SK-N-SH (cell line): Measurements from ENCODE around the gene CENPW. TPM values are rescaled to one million over a fixed set of nuclear protein-coding genes. Genes with fewer than 3 reads are reported as not detected.

ENCODE experiments used
- CTCF ChIA-PET: fragments of 300-600, 350-600 bp; formaldehyde crosslinking; extraction: SDS; loops from one replicate; lab custom pipeline; 2021; lab: Yijun Ruan, JAX
- POLR2A ChIA-PET: fragments of 350-600 bp; sonication (Branson Sonifier 250); formaldehyde crosslinking; extraction: SDS; loops from one replicate; lab custom pipeline; 2020; ENCODE audit warnings: antibody characterized with exemption, inconsistent platforms; lab: Yijun Ruan, JAX
- DNase-seq: peaks from one replicate; pipeline ENCODE4 v3.0.0; 2012
- H2AFZ ChIP-seq: fragments of 200-600 bp; sonication (generic); 2 replicates; pipeline ENCODE4 v1.8.1; 2016; ENCODE audit warnings: antibody characterized with exemption, mild to moderate bottlenecking, low read depth
- H3F3A ChIP-seq: fragments of 200-600 bp; sonication (generic); replicated peaks from 2 replicates; pipeline ENCODE3; 2016; ENCODE audit warnings: antibody characterized with exemption, mild to moderate bottlenecking; ENCODE audit not compliant: insufficient read depth
- H3K27ac ChIP-seq, 2 experiments: fragments of 200-500 bp in 1 of 2; fragments of 200-600 bp in 1 of 2; sonication (Bioruptor generic) in 1 of 2; sonication (generic), shearing (Covaris generic) in 1 of 2; 2 replicates each; pipeline versions ENCODE4 v1.5.1 to v1.6.1; 2014 to 2016; ENCODE audit warnings: low read depth in 2 of 2, inconsistent platforms in 1 of 2, low read length in 1 of 2, mild to moderate bottlenecking in 1 of 2, mixed read lengths in 1 of 2
- H3K27me3 ChIP-seq: fragments of 200-600 bp; sonication (generic), shearing (Covaris generic); 2 replicates; pipeline ENCODE4 v1.6.1; 2016; ENCODE audit warnings: mixed run types; ENCODE audit not compliant: insufficient read depth
- H3K36me3 ChIP-seq, 2 experiments: fragments of 200-500 bp in 1 of 2; fragments of 200-600 bp in 1 of 2; sonication (Bioruptor generic) in 1 of 2; sonication (generic) in 1 of 2; replicated peaks in 1 of 2; 2 replicates each; pipeline versions ENCODE3 to v1.5.1; 2014 to 2016; ENCODE audit warnings: low read length in 1 of 2, mild to moderate bottlenecking in 1 of 2; ENCODE audit not compliant: insufficient read depth in 2 of 2, control insufficient read depth in 1 of 2
- H3K4me1 ChIP-seq, 2 experiments: fragments of 200-500 bp in 1 of 2; fragments of 200-600 bp in 1 of 2; sonication (Bioruptor generic) in 1 of 2; sonication (generic), shearing (Covaris generic) in 1 of 2; 2 replicates each; pipeline versions ENCODE4 v1.5.1 to v1.6.1; 2014 to 2016; ENCODE audit warnings: low read depth in 1 of 2, low read length in 1 of 2, mixed run types in 1 of 2; ENCODE audit not compliant: insufficient read depth in 2 of 2, control insufficient read depth in 1 of 2
- H3K4me2 ChIP-seq: fragments of 200-600 bp; sonication (generic), shearing (Covaris generic); 2 replicates; pipeline ENCODE4 v1.6.1; 2017; ENCODE audit warnings: mixed run types
- H3K4me3 ChIP-seq, 2 experiments: fragments of 200-500 bp in 1 of 2; fragments of 200-600 bp in 1 of 2; sonication (Bioruptor generic) in 1 of 2; sonication (generic), shearing (Covaris generic) in 1 of 2; 2 replicates each; pipeline versions ENCODE4 v1.5.1 to v1.8.1; 2014 to 2016; ENCODE audit warnings: low read depth in 2 of 2, inconsistent platforms in 1 of 2, low read length in 1 of 2, mild to moderate bottlenecking in 1 of 2, mixed read lengths in 1 of 2, moderate library complexity in 1 of 2
- H3K79me2 ChIP-seq: fragments of 200-600 bp; sonication (generic); 2 replicates; pipeline ENCODE4 v1.8.1; 2017; ENCODE audit warnings: mild to moderate bottlenecking; ENCODE audit not compliant: insufficient read depth
- H3K9ac ChIP-seq: fragments of 200-600 bp; sonication (generic); 2 replicates; pipeline ENCODE4 v1.6.1; 2017; ENCODE audit warnings: mixed run types
- H3K9me2 ChIP-seq: fragments of 200-600 bp; sonication (generic); 2 replicates; pipeline ENCODE4 v1.6.1; 2017; ENCODE audit warnings: mixed run types
- H3K9me3 ChIP-seq: fragments of 200-600 bp; sonication (generic); 2 replicates; pipeline ENCODE4 v1.6.1; 2017; ENCODE audit warnings: mixed run types, mild to moderate bottlenecking, moderate library complexity
- H4K20me1 ChIP-seq: fragments of 200-600 bp; sonication (generic); 2 replicates; pipeline ENCODE4 v1.6.1; 2017; ENCODE audit warnings: mild to moderate bottlenecking, mixed run types; ENCODE audit not compliant: insufficient read depth
- CHD2 ChIP-seq: fragments of 150-350 bp; IDR thresholded peaks from 2 replicates; pipeline ENCODE4 v1.6.1; 2018; ENCODE audit warnings: low read length; ENCODE audit not compliant: partially characterized antibody
- ELF1 ChIP-seq: IDR thresholded peaks from 2 replicates; pipeline ENCODE4 v1.4.0; 2012
- EZH2phosphoT487 ChIP-seq: fragments of 200-600 bp; sonication (generic); IDR thresholded peaks from 2 replicates; pipeline ENCODE4 v1.6.1; 2017; ENCODE audit warnings: low read depth, mixed run types, mild to moderate bottlenecking, antibody characterized with exemption, moderate library complexity, borderline replicate concordance
- FOXJ3 ChIP-seq: sonication (generic); formaldehyde crosslinking; IDR thresholded peaks from 2 replicates; pipeline ENCODE4 v1.5.1; 2020; ENCODE audit warnings: mild to moderate bottlenecking, missing genetic modification reagents
- GABPA ChIP-seq: IDR thresholded peaks from 2 replicates; pipeline ENCODE4 v1.4.0; 2012; ENCODE audit warnings: low read depth, mild to moderate bottlenecking
- GATA2 ChIP-seq: sonication (generic); formaldehyde crosslinking; IDR thresholded peaks from 2 replicates; pipeline ENCODE4 v1.5.0; 2020; ENCODE audit warnings: mild to moderate bottlenecking, missing genetic modification reagents
- NFIC ChIP-seq: IDR thresholded peaks from 2 replicates; pipeline ENCODE4 v1.4.0; 2012; ENCODE audit warnings: borderline replicate concordance
- NRF1 ChIP-seq: IDR thresholded peaks from 2 replicates; pipeline ENCODE4 v1.6.1; 2012; ENCODE audit warnings: low read depth, mild to moderate bottlenecking, low read length
- POLR2AphosphoS5 ChIP-seq: IDR thresholded peaks from 2 replicates; pipeline ENCODE4 v1.6.1; 2012; ENCODE audit warnings: low read depth, low read length
- RCOR1 ChIP-seq: fragments of 150-350 bp; IDR thresholded peaks from 2 replicates; pipeline ENCODE4 v1.6.1; 2017; ENCODE audit warnings: antibody characterized with exemption, low read length
- RFX5 ChIP-seq: IDR thresholded peaks from 2 replicates; pipeline ENCODE4 v1.6.1; 2012; ENCODE audit warnings: mild to moderate bottlenecking, improper control_type of control experiment, low read length
- SIN3A ChIP-seq: IDR thresholded peaks from 2 replicates; pipeline ENCODE4 v1.6.1; 2012; ENCODE audit warnings: low read depth, mild to moderate bottlenecking, low read length, moderate library complexity, borderline replicate concordance
- SMC3 ChIP-seq: IDR thresholded peaks from 2 replicates; pipeline ENCODE4 v1.6.1; 2012; ENCODE audit warnings: low read depth, low read length, improper control_type of control experiment
- TAF1 ChIP-seq: IDR thresholded peaks from 2 replicates; pipeline ENCODE4 v1.6.1; 2012; ENCODE audit warnings: low read depth, mild to moderate bottlenecking, low read length, moderate library complexity, borderline replicate concordance
- TCF12 ChIP-seq: IDR thresholded peaks from 2 replicates; pipeline ENCODE4 v1.4.0; 2012
- WGBS: methylation state at CpG from one replicate; pipeline ENCODE4 v1.1.6; 2017; ENCODE audit warnings: low lambda C conversion rate; 5-methylcytosine and 5-hydroxymethylcytosine counted together
- polyA plus RNA-seq, 3 experiments: library from polyadenylated mRNA; depleted of rRNA; stranded (reverse); fragments of >200 nt; gene quantifications; 2 replicates each; pipeline ENCODE4 v1.2.3, GENCODE V29; 2012
- TF ChIP-seq, protein P1 (sequence below): IDR thresholded peaks from 2 replicates; pipeline ENCODE4; 2012
- TF ChIP-seq, protein P2 (sequence below): fragments of 150-350 bp; IDR thresholded peaks from 2 replicates; pipeline ENCODE4 v1.6.1; 2017; ENCODE audit warnings: antibody characterized with exemption, low read length, low read depth, borderline replicate concordance
- TF ChIP-seq, protein P3 (sequence below): IDR thresholded peaks from 2 replicates; pipeline ENCODE4 v1.4.0; 2012; ENCODE audit warnings: low read depth
- TF ChIP-seq, protein P4 (sequence below): IDR thresholded peaks from 2 replicates; pipeline ENCODE4 v1.4.0; 2012; ENCODE audit warnings: low read depth, borderline replicate concordance

Gene CENPW
- polyA plus RNA-seq, 1 of the 3 experiments (the other 2 are of a cell fraction), result 10.9 TPM

DNA sequence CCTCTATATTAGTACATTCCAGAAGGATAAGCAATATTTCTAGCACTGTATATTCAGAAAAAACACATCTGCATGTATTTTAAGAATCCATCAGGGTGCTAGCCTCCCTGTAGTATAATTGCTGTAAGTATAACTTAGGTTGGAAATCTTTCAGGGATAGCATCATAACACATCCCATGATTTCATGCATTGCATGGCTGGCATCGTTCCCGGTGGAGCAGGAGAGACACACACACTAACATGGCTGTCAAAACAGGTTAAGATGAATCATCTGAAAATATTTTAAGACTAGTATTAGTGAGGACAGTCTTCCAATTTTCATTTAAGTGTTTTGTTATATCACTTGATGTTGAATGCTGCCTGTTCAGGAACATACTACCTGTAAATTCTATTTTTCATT is 32.1 kb upstream of the CENPW start:
- Histone ChIP-seq H3K9me2 (no peaks in the 10 kb centered on the region), H3K36me3 (no peaks in the 10 kb centered on the region), H3K4me2 (no peak overlapping the region), H3K9ac (no peak overlapping the region), H3K27me3 (no peaks in the 10 kb centered on the region), H3F3A (no peaks in the 10 kb centered on the region), H3K4me3 (no peak overlapping the region), H2AFZ (no peak overlapping the region), H3K9me3 (no peaks in the 10 kb centered on the region), H3K27ac (no peak overlapping the region), H3K79me2 (no peaks in the 10 kb centered on the region), H4K20me1 (no peaks in the 10 kb centered on the region), H3K4me1 (no peaks in the 10 kb centered on the region)
- ChIA-PET CTCF (no interaction called here), POLR2A (no interaction called here)
- 59% methylated on average over 2 of the region's 2 CpGs for WGBS
- TF ChIP-seq TCF12 (peak; percentile 6; the same call in 1 of the 2 replicates), NFIC (peak; percentile 27; the same call in 1 of the 2 replicates), CHD2 (no peak), GATA2 (CRISPR knock-in tag) (no peak)
- TF ChIP-seq, protein P1, sequence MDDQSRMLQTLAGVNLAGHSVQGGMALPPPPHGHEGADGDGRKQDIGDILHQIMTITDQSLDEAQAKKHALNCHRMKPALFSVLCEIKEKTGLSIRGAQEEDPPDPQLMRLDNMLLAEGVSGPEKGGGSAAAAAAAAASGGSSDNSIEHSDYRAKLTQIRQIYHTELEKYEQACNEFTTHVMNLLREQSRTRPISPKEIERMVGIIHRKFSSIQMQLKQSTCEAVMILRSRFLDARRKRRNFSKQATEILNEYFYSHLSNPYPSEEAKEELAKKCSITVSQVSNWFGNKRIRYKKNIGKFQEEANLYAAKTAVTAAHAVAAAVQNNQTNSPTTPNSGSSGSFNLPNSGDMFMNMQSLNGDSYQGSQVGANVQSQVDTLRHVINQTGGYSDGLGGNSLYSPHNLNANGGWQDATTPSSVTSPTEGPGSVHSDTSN, result peak; percentile 58
- DNase-seq, result peak; percentile 9

DNA sequence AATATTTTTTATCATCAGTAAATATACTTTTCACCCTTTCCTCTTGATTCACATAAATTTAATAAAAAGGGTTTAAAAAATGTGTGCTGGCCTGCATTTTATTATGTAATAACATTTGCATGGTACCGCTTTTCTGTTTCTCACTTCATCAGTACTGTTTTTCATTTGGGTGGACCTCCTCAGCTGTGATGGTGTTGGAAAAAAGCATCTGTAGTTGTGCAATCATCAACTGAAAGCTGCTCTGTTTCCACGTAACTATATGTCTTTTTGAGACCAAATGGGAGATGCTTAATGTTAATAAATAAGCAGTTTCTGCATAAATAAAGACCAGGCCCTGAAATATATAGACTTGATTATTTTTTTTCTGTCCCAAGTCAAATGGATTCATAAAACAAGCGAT is 31.6 kb upstream of the CENPW start:
- Histone ChIP-seq H3K27me3 (no peaks in the 10 kb centered on the region), H3K36me3 (no peaks in the 10 kb centered on the region), H3K9ac (no peak overlapping the region), H3K9me2 (no peaks in the 10 kb centered on the region), H3K9me3 (no peaks in the 10 kb centered on the region), H2AFZ (no peak overlapping the region), H3K79me2 (no peaks in the 10 kb centered on the region), H3K27ac (no peak overlapping the region), H3K4me3 (no peak overlapping the region), H3K4me2 (no peak overlapping the region), H3K4me1 (no peaks in the 10 kb centered on the region), H3F3A (no peaks in the 10 kb centered on the region)
- CTCF ChIA-PET, result interaction anchor here (1.1 kb wide), 1 partner anchor 26 kb away, joined by 4 read pairs; no protein-coding TSS in a partner anchor
- DNase-seq, result no peak
- 81% methylated on average over 3 of the region's 3 CpGs for WGBS
- POLR2A ChIA-PET, result no interaction called here
- TF ChIP-seq POLR2AphosphoS5, result no peak
- TF ChIP-seq, all 33 proteins: peak for 0
- no peaks in the 10 kb centered on the region for H4K20me1 ChIP-seq

DNA sequence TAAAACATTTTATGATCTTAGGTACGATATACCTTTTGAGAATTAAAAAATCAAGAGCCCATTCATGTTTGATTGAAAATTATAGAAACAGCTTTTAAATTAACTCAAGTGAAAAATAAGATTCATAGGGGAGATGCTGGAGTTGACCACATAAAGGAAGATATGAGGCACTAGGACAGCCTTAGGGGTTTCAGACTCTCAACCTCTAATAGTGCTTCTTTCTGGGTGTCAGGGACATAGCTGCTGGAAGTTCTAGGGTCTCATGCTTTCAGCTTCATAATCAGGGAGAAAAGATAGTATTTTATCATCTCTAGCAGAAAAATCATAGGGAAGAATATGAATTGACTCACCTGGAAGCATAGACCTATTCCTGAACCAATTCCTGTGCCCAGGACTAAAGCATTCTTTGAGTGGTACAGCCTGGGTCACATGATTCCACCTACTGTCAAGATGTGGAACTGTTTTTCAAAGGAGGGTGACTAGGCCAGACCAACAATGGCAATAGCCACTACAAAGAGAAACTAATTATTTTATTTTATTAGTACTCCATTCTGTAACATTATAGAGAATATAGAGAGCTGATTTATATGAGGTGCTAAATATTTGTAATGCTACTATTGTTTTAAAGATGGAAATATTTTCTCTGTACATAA is 27.8 kb upstream of the CENPW start:
- no peak overlapping the region for H3K27ac ChIP-seq
- no peaks in the 10 kb centered on the region for H3K27me3 ChIP-seq
- no peaks in the 10 kb centered on the region for H3K36me3 ChIP-seq
- DNase-seq, result peak; percentile 43
- no peak overlapping the region for H3K4me2 ChIP-seq
- H3F3A ChIP-seq, result no peaks in the 10 kb centered on the region
- ChIA-PET POLR2A (no interaction called here), CTCF (interaction anchor here (1.3 kb wide), 1 partner anchor 11 kb away, joined by 4 read pairs; no protein-coding TSS in a partner anchor)
- no peaks in the 10 kb centered on the region for H4K20me1 ChIP-seq
- H2AFZ ChIP-seq, result no peak overlapping the region
- H3K9me3 ChIP-seq, result no peaks in the 10 kb centered on the region
- H3K79me2 ChIP-seq, result no peaks in the 10 kb centered on the region
- H3K9me2 ChIP-seq, result no peaks in the 10 kb centered on the region
- H3K4me1 ChIP-seq, result no peaks in the 10 kb centered on the region; a peak in 1 of 4 replicates
- 74% methylated on average over 1 of the region's 1 CpG for WGBS
- no peak overlapping the region for H3K4me3 ChIP-seq
- H3K9ac ChIP-seq, result no peak overlapping the region
- TF ChIP-seq NRF1, result no peak
- TF ChIP-seq, protein P2, sequence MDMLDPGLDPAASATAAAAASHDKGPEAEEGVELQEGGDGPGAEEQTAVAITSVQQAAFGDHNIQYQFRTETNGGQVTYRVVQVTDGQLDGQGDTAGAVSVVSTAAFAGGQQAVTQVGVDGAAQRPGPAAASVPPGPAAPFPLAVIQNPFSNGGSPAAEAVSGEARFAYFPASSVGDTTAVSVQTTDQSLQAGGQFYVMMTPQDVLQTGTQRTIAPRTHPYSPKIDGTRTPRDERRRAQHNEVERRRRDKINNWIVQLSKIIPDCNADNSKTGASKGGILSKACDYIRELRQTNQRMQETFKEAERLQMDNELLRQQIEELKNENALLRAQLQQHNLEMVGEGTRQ, result no peak
- no peak for TF ChIP-seq EZH2phosphoT487
- no peak for TF ChIP-seq RFX5
- TF ChIP-seq, protein P3, sequence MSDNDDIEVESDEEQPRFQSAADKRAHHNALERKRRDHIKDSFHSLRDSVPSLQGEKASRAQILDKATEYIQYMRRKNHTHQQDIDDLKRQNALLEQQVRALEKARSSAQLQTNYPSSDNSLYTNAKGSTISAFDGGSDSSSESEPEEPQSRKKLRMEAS, result no peak
- no peak for TF ChIP-seq SIN3A
- TF ChIP-seq, protein P4, sequence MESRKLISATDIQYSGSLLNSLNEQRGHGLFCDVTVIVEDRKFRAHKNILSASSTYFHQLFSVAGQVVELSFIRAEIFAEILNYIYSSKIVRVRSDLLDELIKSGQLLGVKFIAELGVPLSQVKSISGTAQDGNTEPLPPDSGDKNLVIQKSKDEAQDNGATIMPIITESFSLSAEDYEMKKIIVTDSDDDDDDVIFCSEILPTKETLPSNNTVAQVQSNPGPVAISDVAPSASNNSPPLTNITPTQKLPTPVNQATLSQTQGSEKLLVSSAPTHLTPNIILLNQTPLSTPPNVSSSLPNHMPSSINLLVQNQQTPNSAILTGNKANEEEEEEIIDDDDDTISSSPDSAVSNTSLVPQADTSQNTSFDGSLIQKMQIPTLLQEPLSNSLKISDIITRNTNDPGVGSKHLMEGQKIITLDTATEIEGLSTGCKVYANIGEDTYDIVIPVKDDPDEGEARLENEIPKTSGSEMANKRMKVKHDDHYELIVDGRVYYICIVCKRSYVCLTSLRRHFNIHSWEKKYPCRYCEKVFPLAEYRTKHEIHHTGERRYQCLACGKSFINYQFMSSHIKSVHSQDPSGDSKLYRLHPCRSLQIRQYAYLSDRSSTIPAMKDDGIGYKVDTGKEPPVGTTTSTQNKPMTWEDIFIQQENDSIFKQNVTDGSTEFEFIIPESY, result no peak
- TF ChIP-seq FOXJ3 (CRISPR knock-in tag), result no peak
- TF ChIP-seq GABPA, result no peak
- no peak for TF ChIP-seq TCF12
- TF ChIP-seq SMC3, result peak; percentile 25; the same call in 1 of the 2 replicates
- no peak for TF ChIP-seq TAF1
- no peak for TF ChIP-seq RCOR1
- TF ChIP-seq ELF1, result no peak
- TF ChIP-seq POLR2AphosphoS5, result no peak
